ENCODE results near the gene COX7B2.

Gene COX7B2

DNA sequence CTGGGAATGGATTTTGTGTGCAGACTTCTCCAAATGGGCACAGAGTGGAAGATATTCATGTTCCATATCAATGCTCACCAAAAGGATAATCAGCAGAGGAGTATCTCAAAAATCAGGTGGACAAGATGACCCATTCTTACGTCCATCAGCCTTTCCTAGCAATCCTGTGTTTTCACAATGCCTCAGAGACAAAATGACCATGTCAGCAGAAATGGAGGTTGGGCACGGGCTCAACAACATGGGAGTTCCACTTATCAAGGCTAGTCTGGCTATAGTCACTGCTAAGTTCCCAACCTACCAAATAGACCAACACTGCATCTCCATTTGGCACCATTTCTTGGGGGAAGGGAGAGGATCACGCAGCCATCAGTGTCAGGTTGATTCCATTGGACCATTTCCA is 179.0 kb downstream of the COX7B2 start:
- no peaks in the 10 kb centered on the region for H3K9me3 ChIP-seq (ENCODE audit: control insufficient read depth, low read length)
- H3K4me1 ChIP-seq: no peaks in the 10 kb centered on the region
- H3K79me2 ChIP-seq: no peaks in the 10 kb centered on the region
- TF ChIP-seq, protein P1, sequence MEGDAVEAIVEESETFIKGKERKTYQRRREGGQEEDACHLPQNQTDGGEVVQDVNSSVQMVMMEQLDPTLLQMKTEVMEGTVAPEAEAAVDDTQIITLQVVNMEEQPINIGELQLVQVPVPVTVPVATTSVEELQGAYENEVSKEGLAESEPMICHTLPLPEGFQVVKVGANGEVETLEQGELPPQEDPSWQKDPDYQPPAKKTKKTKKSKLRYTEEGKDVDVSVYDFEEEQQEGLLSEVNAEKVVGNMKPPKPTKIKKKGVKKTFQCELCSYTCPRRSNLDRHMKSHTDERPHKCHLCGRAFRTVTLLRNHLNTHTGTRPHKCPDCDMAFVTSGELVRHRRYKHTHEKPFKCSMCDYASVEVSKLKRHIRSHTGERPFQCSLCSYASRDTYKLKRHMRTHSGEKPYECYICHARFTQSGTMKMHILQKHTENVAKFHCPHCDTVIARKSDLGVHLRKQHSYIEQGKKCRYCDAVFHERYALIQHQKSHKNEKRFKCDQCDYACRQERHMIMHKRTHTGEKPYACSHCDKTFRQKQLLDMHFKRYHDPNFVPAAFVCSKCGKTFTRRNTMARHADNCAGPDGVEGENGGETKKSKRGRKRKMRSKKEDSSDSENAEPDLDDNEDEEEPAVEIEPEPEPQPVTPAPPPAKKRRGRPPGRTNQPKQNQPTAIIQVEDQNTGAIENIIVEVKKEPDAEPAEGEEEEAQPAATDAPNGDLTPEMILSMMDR (IDR thresholded peaks at IDR 0.05): no peak
- H3K27me3 ChIP-seq (ENCODE audit: control insufficient read depth, insufficient read depth, low read length): no peaks in the 10 kb centered on the region
- no peak overlapping the region for H3K4me2 ChIP-seq (ENCODE audit: low read length)
- H3K36me3 ChIP-seq (ENCODE audit: control insufficient read depth, insufficient read depth, low read length): no peaks in the 10 kb centered on the region
- H3K27ac ChIP-seq: no peak overlapping the region
- H2AFZ ChIP-seq: no peak overlapping the region
- no peak overlapping the region for H3K4me3 ChIP-seq (ENCODE audit: low read depth, low read length)
- no peak overlapping the region for H3K9ac ChIP-seq

DNA sequence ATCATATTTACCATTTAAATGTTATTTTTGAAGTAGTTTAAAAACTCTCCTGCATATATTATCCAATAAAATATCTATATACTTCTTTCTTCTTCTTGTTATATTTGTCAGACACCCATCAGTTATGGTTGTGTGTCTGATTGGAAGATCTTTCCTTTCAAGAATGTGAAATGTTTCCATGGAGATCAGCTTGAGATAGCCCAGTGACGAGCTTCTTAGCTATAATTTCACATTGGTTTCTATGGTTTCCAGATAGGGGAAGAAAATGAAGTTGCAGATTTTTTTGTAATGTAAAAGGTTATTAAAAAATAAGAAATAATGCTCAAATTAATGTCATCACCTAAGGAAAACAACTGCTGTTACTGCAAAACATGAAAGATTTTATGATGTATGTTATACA is 189.0 kb downstream of the COX7B2 start:
- no peaks in the 10 kb centered on the region for H3K36me3 ChIP-seq (ENCODE audit: control insufficient read depth, insufficient read depth, low read length)
- H3K79me2 ChIP-seq: no peaks in the 10 kb centered on the region
- H3K27ac ChIP-seq: no peak overlapping the region
- no peaks in the 10 kb centered on the region for H3K9me3 ChIP-seq (ENCODE audit: control insufficient read depth, low read length)
- no peak overlapping the region for H3K4me2 ChIP-seq (ENCODE audit: low read length)
- no peak overlapping the region for H2AFZ ChIP-seq
- TF ChIP-seq, protein P1 (IDR thresholded peaks at IDR 0.05): no peak
- H3K4me3 ChIP-seq (ENCODE audit: low read depth, low read length): no peak overlapping the region
- no peak overlapping the region for H3K9ac ChIP-seq
- H3K4me1 ChIP-seq: no peaks in the 10 kb centered on the region
- H3K27me3 ChIP-seq (ENCODE audit: control insufficient read depth, insufficient read depth, low read length): no peaks in the 10 kb centered on the region

DNA sequence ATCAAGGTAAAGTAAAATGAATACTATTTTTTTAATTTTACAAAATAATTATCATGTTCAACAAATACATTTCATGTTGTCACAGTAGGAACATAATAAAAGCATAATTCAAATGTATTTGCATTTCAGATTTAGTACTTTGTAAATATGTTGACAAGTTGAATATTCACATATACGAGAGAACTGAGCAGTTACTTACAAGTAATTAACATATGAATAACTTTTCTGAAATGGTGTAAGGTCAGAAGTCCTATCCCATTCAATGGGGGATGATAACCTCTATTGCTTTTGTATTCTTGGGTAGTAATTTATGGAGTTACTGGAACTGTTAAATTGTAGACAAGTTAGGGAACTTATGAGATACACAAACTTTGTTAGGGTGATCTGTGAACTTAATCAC is 191.1 kb downstream of the COX7B2 start:
- Histone ChIP-seq H3K27me3 (ENCODE audit: control insufficient read depth, insufficient read depth, low read length) (no peaks in the 10 kb centered on the region), H3K4me3 (ENCODE audit: low read depth, low read length) (no peak overlapping the region), H3K36me3 (ENCODE audit: control insufficient read depth, insufficient read depth, low read length) (no peaks in the 10 kb centered on the region), H3K4me1 (no peaks in the 10 kb centered on the region), H3K9ac (no peak overlapping the region), H3K4me2 (ENCODE audit: low read length) (no peak overlapping the region), H3K27ac (no peak overlapping the region), H2AFZ (no peak overlapping the region), H3K79me2 (no peaks in the 10 kb centered on the region), H3K9me3 (ENCODE audit: control insufficient read depth, low read length) (no peaks in the 10 kb centered on the region)
- TF ChIP-seq, protein P1 (IDR thresholded peaks at IDR 0.05): no peak

DNA sequence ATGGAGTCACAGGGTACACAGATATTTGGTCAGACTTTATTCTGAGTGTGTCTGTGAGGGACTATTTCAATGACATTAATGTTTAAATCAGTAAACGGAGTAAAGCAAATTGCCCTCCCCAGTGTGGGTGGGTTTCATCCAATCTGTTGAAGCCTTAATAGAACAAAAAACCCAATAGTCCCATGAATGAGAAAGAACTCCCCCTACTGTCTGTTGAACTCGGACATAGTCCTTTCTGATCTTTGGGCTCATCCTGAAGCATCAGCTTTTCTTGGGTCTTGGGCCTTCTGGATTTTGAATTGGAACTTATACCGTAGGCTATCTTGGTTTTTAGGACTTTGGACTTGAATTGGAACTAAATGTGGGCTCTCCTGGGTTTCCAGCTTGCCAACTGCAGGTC is 193.6 kb downstream of the COX7B2 start:
- Histone ChIP-seq H3K9ac (no peak overlapping the region), H3K4me2 (ENCODE audit: low read length) (no peak overlapping the region), H3K9me3 (ENCODE audit: control insufficient read depth, low read length) (no peaks in the 10 kb centered on the region), H3K36me3 (ENCODE audit: control insufficient read depth, insufficient read depth, low read length) (no peaks in the 10 kb centered on the region), H3K27ac (no peak overlapping the region), H2AFZ (no peak overlapping the region), H3K79me2 (no peaks in the 10 kb centered on the region), H3K4me1 (no peaks in the 10 kb centered on the region), H3K27me3 (ENCODE audit: control insufficient read depth, insufficient read depth, low read length) (no peaks in the 10 kb centered on the region), H3K4me3 (ENCODE audit: low read depth, low read length) (no peak overlapping the region)
- TF ChIP-seq, protein P1 (IDR thresholded peaks at IDR 0.05): no peak

DNA sequence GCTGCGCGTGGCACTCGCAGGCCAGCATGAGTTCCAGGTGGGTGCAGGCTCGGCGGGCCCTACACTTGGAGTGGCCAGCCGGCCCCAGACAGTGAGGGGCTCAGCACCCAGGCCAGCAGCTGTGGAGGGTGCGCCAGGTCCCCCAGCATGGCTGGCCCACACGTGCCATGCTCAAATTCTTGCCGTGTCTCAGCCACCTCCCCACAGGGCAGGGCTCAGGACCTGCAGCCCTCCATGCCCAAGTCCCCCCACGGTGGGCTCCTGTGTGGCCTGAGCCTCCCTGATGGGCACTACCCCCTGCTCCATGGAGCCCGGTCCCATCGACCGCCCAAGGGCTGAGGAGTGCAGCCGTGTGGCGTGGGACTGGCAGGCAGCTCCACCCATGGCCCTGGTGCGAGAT is 210.2 kb downstream of the COX7B2 start:
- Histone ChIP-seq H3K4me1 (no peaks in the 10 kb centered on the region), H3K9ac (no peak overlapping the region), H3K27ac (no peak overlapping the region), H3K4me3 (ENCODE audit: low read depth, low read length) (no peak overlapping the region), H3K27me3 (ENCODE audit: control insufficient read depth, insufficient read depth, low read length) (no peaks in the 10 kb centered on the region), H3K36me3 (ENCODE audit: control insufficient read depth, insufficient read depth, low read length) (no peaks in the 10 kb centered on the region), H3K9me3 (ENCODE audit: control insufficient read depth, low read length) (no peaks in the 10 kb centered on the region), H3K4me2 (ENCODE audit: low read length) (no peak overlapping the region), H2AFZ (no peak overlapping the region), H3K79me2 (no peaks in the 10 kb centered on the region)
- TF ChIP-seq, protein P1 (IDR thresholded peaks at IDR 0.05): no peak

All from parathyroid adenoma (tissue), 2 donors.